GM23248 (cell line): ENCODE results near the gene TACR1. TPM values are rescaled to one million over a fixed set of nuclear protein-coding genes. Genes with fewer than 3 reads are reported as not detected.
A peak's percentile ranks its signal among the peaks of the same experiment; 100 is the strongest.

Source experiments
- DNase-seq: peaks from one replicate; pipeline ENCODE4 v3.0.0-alpha.2; 2015
- H2AFZ ChIP-seq: fragments of 200-600 bp; sonication (generic); 2 replicates; pipeline ENCODE4 v1.6.1; 2016; ENCODE audit warnings: antibody characterized with exemption
- H3F3A ChIP-seq: fragments of 200-600 bp; sonication (generic); 2 replicates; pipeline ENCODE4 v1.6.1; 2016; ENCODE audit warnings: mild to moderate bottlenecking, antibody characterized with exemption, mixed run types; ENCODE audit not compliant: insufficient read depth
- H3K27ac ChIP-seq: fragments of 200-600 bp; sonication (generic); 2 replicates; pipeline ENCODE4 v1.5.1; 2016; ENCODE audit warnings: mild to moderate bottlenecking
- H3K27me3 ChIP-seq: fragments of 200-600 bp; sonication (generic); replicated peaks from 2 replicates; pipeline ENCODE4 v1.6.1; 2016; ENCODE audit warnings: mild to moderate bottlenecking; ENCODE audit not compliant: insufficient read depth
- H3K36me3 ChIP-seq: fragments of 200-600 bp; sonication (generic); 2 replicates; pipeline ENCODE4 v1.6.1; 2016; ENCODE audit warnings: low read depth, mild to moderate bottlenecking
- H3K4me1 ChIP-seq: fragments of 200-600 bp; sonication (generic); 2 replicates; pipeline ENCODE4 v1.6.1; 2016; ENCODE audit warnings: mild to moderate bottlenecking; ENCODE audit not compliant: insufficient read depth
- H3K4me2 ChIP-seq: fragments of 200-600 bp; sonication (generic); one replicate; pipeline ENCODE4 v1.6.1; 2016; ENCODE audit warnings: mild to moderate bottlenecking; ENCODE audit not compliant: unreplicated experiment
- H3K4me3 ChIP-seq: fragments of 200-600 bp; sonication (generic); 2 replicates; pipeline ENCODE4 v1.5.1; 2016; ENCODE audit warnings: mild to moderate bottlenecking
- H3K79me2 ChIP-seq: fragments of 200-600 bp; sonication (generic); 2 replicates; pipeline ENCODE4 v1.6.1; 2016; ENCODE audit warnings: mild to moderate bottlenecking; ENCODE audit not compliant: insufficient read depth
- H3K9ac ChIP-seq: fragments of 200-600 bp; sonication (generic); 2 replicates; pipeline ENCODE4 v1.6.1; 2016; ENCODE audit warnings: mild to moderate bottlenecking
- H3K9me2 ChIP-seq: fragments of 200-600 bp; sonication (generic); 2 replicates; pipeline ENCODE4 v1.6.1; 2016; ENCODE audit warnings: mixed run types, mild to moderate bottlenecking, moderate library complexity; ENCODE audit not compliant: insufficient read depth
- H3K9me3 ChIP-seq: fragments of 200-600 bp; sonication (generic); one replicate; pipeline ENCODE4 v1.6.1; 2017; ENCODE audit warnings: low read depth
- H4K20me1 ChIP-seq: fragments of 200-600 bp; sonication (generic); 2 replicates; pipeline ENCODE4 v1.6.0; 2016; ENCODE audit not compliant: insufficient read depth
- EZH2 ChIP-seq: fragments of 200-600 bp; sonication (generic); IDR thresholded peaks from 2 replicates; pipeline ENCODE4 v1.6.1; 2018; ENCODE audit warnings: antibody characterized with exemption, mild to moderate bottlenecking; ENCODE audit not compliant: insufficient read depth, poor library complexity, severe bottlenecking
- EZH2phosphoT487 ChIP-seq: fragments of 200-600 bp; sonication (generic); IDR thresholded peaks from 2 replicates; pipeline ENCODE4 v1.6.1; 2018; ENCODE audit warnings: antibody characterized with exemption, moderate library complexity, mild to moderate bottlenecking, low read depth; ENCODE audit not compliant: insufficient read depth
- WGBS, 2 experiments: methylation state at CpG; one replicate each; pipeline ENCODE4 v1.1.6; 2015 to 2017; ENCODE audit warnings: low lambda C conversion rate in 2 of 2, low coverage in 1 of 2; ENCODE audit errors: missing lambda C conversion rate in 2 of 2; 5-methylcytosine and 5-hydroxymethylcytosine counted together
- in situ Hi-C: fragments of 300-500 bp; cut with MboI; formaldehyde crosslinking; loops from 2 replicates; pipeline ENCODE4 v1.15.0; 2020
- microRNA-seq: library from miRNA; unstranded; fragments of <30 nt; microRNA quantifications from one replicate; pipeline ENCODE4, GENCODE V29; 2016; ENCODE audit warnings: borderline number of aligned reads
- polyA plus RNA-seq: library from polyadenylated mRNA; unstranded; fragments of >200 nt; fragmentation: Nextera tagmentation; extraction: Ambion mirVana; gene quantifications from 2 replicates; pipeline ENCODE4 v1.2.1, GENCODE V29; 2016
- small RNA-seq: library from RNA; depleted of rRNA; stranded (forward); fragments of <200 nt; gene quantifications from one replicate; pipeline ENCODE3, GENCODE V24; 2014; ENCODE audit warnings: low read depth, low replicate concordance
- total RNA-seq: library from RNA; depleted of rRNA; stranded (reverse); fragments of >200 nt; shearing (Covaris generic); gene quantifications from 2 replicates; pipeline ENCODE4 v1.2.3, GENCODE V29; 2014; rRNA removed

The TACR1 gene
- total and polyA plus RNA-seq, 2 experiments from 2014 or later: 0.11 to 0.65 TPM

GRCh38 chr2:75003773-75004172, 195.5 kb downstream of the TACR1 start:
- in situ Hi-C loops: no loop called here
- Histone ChIP-seq H3K4me1 (peaks cover 4% of the 10 kb centered on the region; the same call in 1 of the 2 replicates), H2AFZ (no peak overlapping the region), H3K27ac (no peak overlapping the region), H3K79me2 (no peaks in the 10 kb centered on the region), H4K20me1 (no peaks in the 10 kb centered on the region), H3K36me3 (no peaks in the 10 kb centered on the region), H3K4me2 (no peak overlapping the region), H3K4me3 (no peak overlapping the region), H3F3A (no peaks in the 10 kb centered on the region), H3K9me3 (no peaks in the 10 kb centered on the region), H3K9me2 (no peaks in the 10 kb centered on the region), H3K27me3 (no peaks in the 10 kb centered on the region), H3K9ac (no peak overlapping the region)
- peak; percentile 13 for DNase-seq
- TF ChIP-seq EZH2phosphoT487: no peak
- 50 to 53% methylated on average over 2 of the region's 2 CpGs for WGBS, 2 experiments

- in situ Hi-C loops: no loop called here
- Histone ChIP-seq H3K9me2 (no peaks in the 10 kb centered on the region), H3K27me3 (no peaks in the 10 kb centered on the region), H3F3A (no peaks in the 10 kb centered on the region), H3K4me3 (no peak overlapping the region), H3K9ac (no peak overlapping the region), H3K4me1 (peaks cover 4% of the 10 kb centered on the region; the same call in 1 of the 2 replicates), H3K4me2 (no peak overlapping the region), H4K20me1 (no peaks in the 10 kb centered on the region), H3K9me3 (no peaks in the 10 kb centered on the region), H3K79me2 (no peaks in the 10 kb centered on the region), H3K27ac (no peak overlapping the region), H3K36me3 (no peaks in the 10 kb centered on the region), H2AFZ (no peak overlapping the region)
- 51 to 57% methylated on average over 2 of the region's 2 CpGs for WGBS, 2 experiments
- no peak for TF ChIP-seq EZH2phosphoT487
- TF ChIP-seq EZH2: no peak
- DNase-seq: no peak
These were observed 196.0 kb downstream of the TACR1 start for GRCh38 chr2:75003276-75003675.

DNA sequence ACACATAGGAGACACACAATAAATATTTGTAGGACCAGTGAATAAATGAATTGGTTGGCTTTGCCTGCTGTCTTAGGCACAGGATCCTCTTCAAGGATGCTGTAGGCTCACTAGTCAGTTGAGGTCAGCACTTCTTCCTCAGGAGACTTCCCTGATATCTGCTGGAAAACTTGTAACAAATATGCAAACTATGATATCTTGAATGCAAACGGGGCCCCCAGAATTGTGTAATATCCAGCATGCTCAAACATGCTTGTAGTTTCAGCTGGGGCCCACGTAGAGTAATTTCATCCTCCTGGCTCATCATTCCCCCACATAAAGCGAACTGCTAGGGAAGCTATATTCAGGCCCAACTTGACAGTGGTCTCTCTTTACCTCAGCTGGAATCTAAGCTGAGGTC, 197.3 kb downstream of the TACR1 start:
- no peaks in the 10 kb centered on the region for H3K27me3 ChIP-seq
- no peaks in the 10 kb centered on the region for H3K36me3 ChIP-seq
- 80 to 81% methylated on average over 3 of the region's 3 CpGs for WGBS, 2 experiments
- no peaks in the 10 kb centered on the region for H3K79me2 ChIP-seq
- no peak overlapping the region for H3K4me3 ChIP-seq
- peaks cover 4% of the 10 kb centered on the region; the same call in 1 of the 2 replicates for H3K4me1 ChIP-seq
- H4K20me1 ChIP-seq: no peaks in the 10 kb centered on the region
- no peak overlapping the region for H3K4me2 ChIP-seq
- H3K9me3 ChIP-seq: no peaks in the 10 kb centered on the region
- H3F3A ChIP-seq: no peaks in the 10 kb centered on the region
- H3K27ac ChIP-seq: no peak overlapping the region
- H3K9ac ChIP-seq: no peak overlapping the region
- peak; percentile 2 for DNase-seq
- no peaks in the 10 kb centered on the region for H3K9me2 ChIP-seq
- no peak overlapping the region for H2AFZ ChIP-seq
- TF ChIP-seq EZH2: no peak
- TF ChIP-seq EZH2phosphoT487: no peak
- in situ Hi-C loops: no loop called here

GRCh38 chr2:74999468-74999867, 199.9 kb downstream of the TACR1 start:
- in situ Hi-C loops: no loop called here
- no peak for TF ChIP-seq EZH2phosphoT487
- TF ChIP-seq EZH2: no peak
- Histone ChIP-seq H3K4me1 (peaks cover 4% of the 10 kb centered on the region; the same call in 1 of the 2 replicates), H3K27me3 (no peaks in the 10 kb centered on the region), H3K4me2 (no peak overlapping the region), H3K79me2 (no peaks in the 10 kb centered on the region), H4K20me1 (no peaks in the 10 kb centered on the region), H3K9me2 (no peaks in the 10 kb centered on the region), H3K9ac (no peak overlapping the region), H2AFZ (no peak overlapping the region), H3K4me3 (no peak overlapping the region), H3K27ac (no peak overlapping the region), H3K36me3 (no peaks in the 10 kb centered on the region), H3F3A (no peaks in the 10 kb centered on the region), H3K9me3 (no peaks in the 10 kb centered on the region)
- DNase-seq: no peak
- WGBS, 2 experiments: 82 to 86% methylated on average over 5 of the region's 5 CpGs

Small RNA genes within 50 kb of the gene (microRNA-seq; reads per million reads assigned to microRNA genes)
- gene MIR5000: not detected

Small RNA genes within 50 kb of the gene (small RNA-seq; reads per million reads assigned to genes)
- not detected for gene MIR5000

Other genes with a start within 250 kb of the TACR1 start
- gene POLE4, start 240.9 kb downstream of the TACR1 start, total RNA-seq: 16.3 and 20.6 TPM in 2 replicates
- 134 and 145 TPM in 2 replicates for gene POLE4, start 240.9 kb downstream of the TACR1 start, polyA plus RNA-seq